AG04449 (cell line): ENCODE results near the gene KRTAP10-1.

Source experiments
- CTCF ChIA-PET: fragments of 350-600 bp; formaldehyde crosslinking; extraction: SDS; loops from one replicate; lab custom pipeline; 2021; ENCODE audit warnings: antibody characterized with exemption; lab: Yijun Ruan, JAX
- POLR2A ChIA-PET: fragments of 400-600, 350-600 bp; formaldehyde crosslinking; extraction: SDS; loops from one replicate; lab custom pipeline; 2020; ENCODE audit warnings: antibody characterized with exemption, inconsistent platforms; lab: Yijun Ruan, JAX
- DNase-seq: peaks from one replicate; pipeline ENCODE4 v3.0.0-alpha.2; 2010; ENCODE audit warnings: low read depth, low spot score
- H3K4me3 ChIP-seq: 2 replicates; pipeline ENCODE4 v1.5.1; 2011; ENCODE audit warnings: low read depth, mild to moderate bottlenecking, control low read depth, low read length
- TF ChIP-seq, protein P1 (sequence below): IDR thresholded peaks from one replicate; pipeline ENCODE4 v1.5.1; 2011; ENCODE audit warnings: mild to moderate bottlenecking, moderate library complexity, low read length, control low read depth, inconsistent platforms; ENCODE audit not compliant: insufficient read depth; ENCODE audit errors: missing control alignments

Gene KRTAP10-1

DNA sequence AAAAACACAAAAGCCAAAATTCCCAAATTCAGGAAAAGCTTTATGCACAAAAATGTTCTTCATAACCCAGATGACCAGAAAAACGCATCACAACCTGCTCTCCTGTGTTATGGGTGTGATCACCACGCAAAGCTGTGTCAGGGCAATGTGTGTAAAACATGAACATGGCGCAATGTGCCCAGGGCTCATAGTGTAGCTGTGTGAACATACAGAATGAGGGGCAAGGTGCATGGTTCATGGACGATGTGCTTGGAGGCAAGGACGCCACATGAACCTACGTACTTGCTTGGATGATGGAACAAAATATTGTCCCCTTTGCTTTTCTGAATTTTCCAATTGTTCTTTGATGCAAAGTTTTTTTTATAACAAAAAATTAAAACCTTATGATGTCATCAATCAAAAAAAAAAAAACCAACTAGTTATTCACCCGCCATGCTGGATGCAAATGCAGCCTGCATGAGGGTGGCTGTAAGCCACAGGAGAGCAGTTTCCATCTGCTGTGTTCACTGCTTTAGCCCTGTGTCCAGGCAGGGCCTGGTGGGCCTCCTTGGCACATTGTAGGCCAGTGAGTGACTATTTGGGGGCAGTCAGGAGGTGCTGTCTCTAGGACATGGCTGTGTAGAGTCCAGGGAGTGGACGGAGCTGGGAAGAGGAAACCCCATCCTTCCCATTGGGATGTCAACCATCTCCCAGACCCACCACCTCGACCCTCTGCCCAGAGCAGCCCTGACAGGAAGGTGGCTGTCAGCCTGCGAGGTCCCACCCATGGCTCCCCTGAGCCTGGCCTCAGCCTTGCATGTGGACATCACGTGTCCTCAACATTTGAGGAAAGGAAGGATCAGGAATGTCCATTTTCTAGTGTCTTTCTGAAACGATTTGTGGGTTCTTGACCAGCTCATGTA, 13.6 kb downstream of the KRTAP10-1 start:
- CTCF ChIA-PET = no interaction called here
- POLR2A ChIA-PET = no interaction called here
- no peak overlapping the region for H3K4me3 ChIP-seq
- no peak for DNase-seq
- TF ChIP-seq, protein P1, sequence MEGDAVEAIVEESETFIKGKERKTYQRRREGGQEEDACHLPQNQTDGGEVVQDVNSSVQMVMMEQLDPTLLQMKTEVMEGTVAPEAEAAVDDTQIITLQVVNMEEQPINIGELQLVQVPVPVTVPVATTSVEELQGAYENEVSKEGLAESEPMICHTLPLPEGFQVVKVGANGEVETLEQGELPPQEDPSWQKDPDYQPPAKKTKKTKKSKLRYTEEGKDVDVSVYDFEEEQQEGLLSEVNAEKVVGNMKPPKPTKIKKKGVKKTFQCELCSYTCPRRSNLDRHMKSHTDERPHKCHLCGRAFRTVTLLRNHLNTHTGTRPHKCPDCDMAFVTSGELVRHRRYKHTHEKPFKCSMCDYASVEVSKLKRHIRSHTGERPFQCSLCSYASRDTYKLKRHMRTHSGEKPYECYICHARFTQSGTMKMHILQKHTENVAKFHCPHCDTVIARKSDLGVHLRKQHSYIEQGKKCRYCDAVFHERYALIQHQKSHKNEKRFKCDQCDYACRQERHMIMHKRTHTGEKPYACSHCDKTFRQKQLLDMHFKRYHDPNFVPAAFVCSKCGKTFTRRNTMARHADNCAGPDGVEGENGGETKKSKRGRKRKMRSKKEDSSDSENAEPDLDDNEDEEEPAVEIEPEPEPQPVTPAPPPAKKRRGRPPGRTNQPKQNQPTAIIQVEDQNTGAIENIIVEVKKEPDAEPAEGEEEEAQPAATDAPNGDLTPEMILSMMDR = no peak

- ChIA-PET CTCF (no interaction called here), POLR2A (no interaction called here)
- no peak overlapping the region for H3K4me3 ChIP-seq
- TF ChIP-seq, protein P1 = no peak
- no peak for DNase-seq
Measured at GRCh38 chr21:44525391-44526095, 14.5 kb downstream of the KRTAP10-1 start.

DNA sequence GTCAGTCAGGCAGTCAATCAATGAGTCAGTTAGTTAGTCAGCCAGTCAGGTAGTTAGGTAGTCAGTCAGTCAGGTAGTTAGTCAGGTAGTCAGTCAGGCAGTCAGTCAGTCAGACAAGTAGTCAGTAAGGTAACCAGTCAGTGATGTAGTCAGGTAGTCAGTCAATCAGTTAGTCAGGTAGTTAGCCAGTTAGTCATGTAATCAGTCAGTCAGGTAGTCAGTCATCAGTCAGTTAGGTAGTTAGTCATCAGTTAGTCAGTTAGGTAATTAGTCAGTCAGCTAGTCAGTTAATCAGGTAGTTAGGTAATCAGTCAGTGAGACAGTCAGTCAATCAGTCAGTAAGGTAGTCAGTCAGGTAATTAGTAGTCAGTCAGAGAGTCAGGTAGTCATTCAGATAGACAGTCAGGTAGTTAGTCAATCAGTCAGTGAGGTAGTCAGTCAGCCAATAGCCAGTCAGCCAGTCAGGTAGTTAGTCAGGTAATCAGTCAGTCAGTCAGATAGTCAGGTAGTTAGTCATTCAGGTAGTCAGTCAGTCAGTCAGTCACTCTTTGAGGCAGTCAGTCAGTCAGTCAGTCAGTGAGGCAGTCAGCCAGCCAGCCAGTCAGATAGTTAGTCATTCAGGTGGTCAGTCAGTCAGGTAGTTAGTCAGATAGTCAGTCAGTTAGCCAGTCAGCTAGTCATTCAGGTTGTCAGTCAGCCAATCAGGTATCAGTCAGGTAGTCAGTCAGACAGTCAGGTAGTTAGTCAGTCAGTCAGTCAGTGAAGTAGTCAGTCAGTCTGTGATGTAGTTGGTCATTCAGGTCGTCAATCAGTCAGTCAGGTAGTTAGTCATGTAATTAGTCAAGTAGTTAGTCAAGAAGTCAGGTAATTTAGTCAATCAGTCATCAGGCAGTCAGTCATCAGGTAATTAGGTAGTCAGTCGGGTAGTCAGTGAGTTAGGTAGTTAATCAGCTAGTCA, 15.3 kb downstream of the KRTAP10-1 start:
- TF ChIP-seq, protein P1 = no peak
- POLR2A ChIA-PET = no interaction called here
- CTCF ChIA-PET = no interaction called here
- no peak for DNase-seq
- no peak overlapping the region for H3K4me3 ChIP-seq

DNA sequence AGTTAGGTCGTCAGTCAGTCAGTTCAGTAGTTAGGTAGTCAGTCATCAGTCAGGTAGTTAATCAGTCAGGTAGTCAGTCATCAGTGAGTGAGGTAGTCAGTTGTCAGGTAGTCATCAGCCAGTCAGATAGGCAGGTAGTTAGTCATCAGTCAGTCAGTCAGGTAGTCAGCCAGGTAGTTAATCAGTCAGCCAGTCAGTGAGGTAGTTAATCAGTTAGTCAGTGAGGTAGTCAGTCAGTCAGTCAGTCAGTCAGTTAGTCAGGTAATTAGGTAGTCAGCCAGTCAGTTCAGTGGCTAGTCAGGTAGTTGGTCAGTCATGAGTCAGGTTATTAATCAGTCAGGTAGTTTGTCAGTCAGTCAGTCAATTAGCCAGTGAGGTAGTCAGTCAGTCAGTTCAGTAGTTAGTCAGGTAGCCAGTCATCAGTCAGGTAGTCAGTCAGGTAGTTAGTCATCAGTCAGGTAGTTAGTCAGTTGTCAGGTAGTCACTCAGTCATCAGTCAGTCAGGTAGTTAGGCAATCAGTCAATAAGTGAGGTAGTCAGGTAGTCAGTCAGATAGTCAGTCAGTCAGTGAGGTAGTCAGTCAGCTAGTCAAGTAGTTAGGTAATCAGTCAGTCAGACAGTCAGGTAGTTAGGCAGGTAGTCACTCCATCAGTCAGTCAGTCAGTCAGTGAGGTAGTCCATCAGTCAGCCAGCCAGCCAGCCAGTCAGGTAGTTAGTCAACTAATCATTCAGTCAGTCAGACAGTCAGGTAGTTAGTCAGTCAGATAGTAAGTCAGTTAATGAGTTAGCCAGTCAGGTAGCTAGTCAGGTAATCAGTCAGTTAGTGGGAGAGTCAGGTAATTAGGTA, 16.2 kb downstream of the KRTAP10-1 start:
- TF ChIP-seq, protein P1 = no peak
- no peak for DNase-seq
- ChIA-PET POLR2A (no interaction called here), CTCF (no interaction called here)
- H3K4me3 ChIP-seq = no peak overlapping the region

DNA sequence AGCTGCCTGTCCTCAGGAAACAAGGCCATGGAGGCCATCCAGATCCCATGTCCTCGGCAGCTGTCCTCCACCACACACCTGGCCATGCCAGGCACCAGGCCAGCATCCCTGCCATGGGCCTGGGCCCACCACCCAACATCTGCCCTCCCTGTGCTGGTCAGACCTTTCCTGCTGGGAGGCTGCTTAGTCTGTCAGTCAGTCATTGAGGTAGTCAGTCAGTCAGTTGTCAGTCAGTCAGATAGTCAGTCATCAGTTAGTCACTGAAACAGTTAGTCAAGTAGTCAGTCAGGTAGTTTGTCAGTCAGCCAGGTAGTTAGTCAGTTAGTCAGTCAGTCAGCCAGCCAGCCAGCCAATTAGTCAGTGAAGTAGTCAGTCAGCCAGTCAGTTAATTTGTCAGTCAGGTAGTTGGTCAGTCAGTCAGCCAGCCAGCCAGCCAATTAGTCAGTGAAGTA, 17.2 kb downstream of the KRTAP10-1 start:
- DNase-seq = no peak
- POLR2A ChIA-PET = no interaction called here
- CTCF ChIA-PET = no interaction called here
- TF ChIP-seq, protein P1 = no peak
- H3K4me3 ChIP-seq = no peak overlapping the region
